SK-N-SH treated with all-trans-retinoic acid at 6 μM for 48 hours (cell line): Measurements from ENCODE around the gene FAM83E.
A peak's percentile ranks its signal among the peaks of the same experiment; 100 is the strongest.

ENCODE experiments used
- ATAC-seq: fragments of 200-7000 bp; cut with Tn5 transposase; 3 replicates; pipeline ENCODE4 v1.9.1; 2020; ENCODE audit warnings: mild to moderate bottlenecking, moderate library complexity
- ARNTL ChIP-seq: fragments of 450-650 bp; formaldehyde crosslinking; IDR thresholded peaks from 2 replicates; pipeline ENCODE4 v1.5.0; 2020; ENCODE audit warnings: low read depth, mild to moderate bottlenecking, moderate library complexity, borderline replicate concordance
- BACH2 ChIP-seq: fragments of 250-450 bp; sonication (Bioruptor Pico); IDR thresholded peaks from 2 replicates; pipeline ENCODE4 v1.9.0; 2021; ENCODE audit warnings: mild to moderate bottlenecking, borderline replicate concordance
- ESRRG ChIP-seq: fragments of 250-450 bp; sonication (Bioruptor Pico); IDR thresholded peaks from 2 replicates; pipeline ENCODE4 v1.6.1; 2021; ENCODE audit warnings: mild to moderate bottlenecking
- GLIS3 ChIP-seq: fragments of 250-450 bp; sonication (Bioruptor Pico); IDR thresholded peaks from 2 replicates; pipeline ENCODE4 v1.5.0; 2020; ENCODE audit warnings: mild to moderate bottlenecking, moderate library complexity
- ISL1 ChIP-seq: fragments of 250-450 bp; sonication (Bioruptor Pico); IDR thresholded peaks from 2 replicates; pipeline ENCODE4 v2.1.2; 2022; ENCODE audit warnings: mild to moderate bottlenecking, moderate library complexity
- OSR1 ChIP-seq: fragments of 250-450 bp; sonication (Bioruptor Pico); IDR thresholded peaks from 2 replicates; pipeline ENCODE4 v1.8.0; 2022; ENCODE audit warnings: moderate library complexity, mild to moderate bottlenecking, inconsistent platforms
- POU6F1 ChIP-seq: fragments of 250-450 bp; sonication (Bioruptor Pico); IDR thresholded peaks from 2 replicates; pipeline ENCODE4 v1.8.0; 2021; ENCODE audit warnings: low read depth, mild to moderate bottlenecking, moderate library complexity, borderline replicate concordance
- PPARA ChIP-seq: fragments of 250-450 bp; sonication (Bioruptor Pico); IDR thresholded peaks from 2 replicates; pipeline ENCODE4 v1.5.0; 2020; ENCODE audit warnings: mild to moderate bottlenecking, borderline replicate concordance
- RARB ChIP-seq: fragments of 250-450 bp; sonication (Bioruptor Pico); IDR thresholded peaks from 2 replicates; pipeline ENCODE4 v1.8.0; 2021; ENCODE audit warnings: mild to moderate bottlenecking, moderate library complexity
- SNAI2 ChIP-seq: fragments of 250-450 bp; sonication (Bioruptor Pico); IDR thresholded peaks from 2 replicates; pipeline ENCODE4 v1.5.0; 2020; ENCODE audit warnings: mild to moderate bottlenecking, moderate library complexity
- TCF4 ChIP-seq: fragments of 250-450 bp; sonication (Bioruptor Pico); IDR thresholded peaks from 2 replicates; pipeline ENCODE4 v1.8.0; 2021; ENCODE audit warnings: mild to moderate bottlenecking, moderate library complexity, borderline replicate concordance
- TOX ChIP-seq: fragments of 250-450 bp; sonication (Bioruptor Pico); IDR thresholded peaks from 2 replicates; pipeline ENCODE4 v1.8.0; 2021; ENCODE audit warnings: mild to moderate bottlenecking, moderate library complexity, borderline replicate concordance
- ZC3H10 ChIP-seq: fragments of 250-450 bp; sonication (Bioruptor Pico); IDR thresholded peaks from 2 replicates; pipeline ENCODE4 v1.5.1; 2021; ENCODE audit warnings: mild to moderate bottlenecking, moderate library complexity
- ZFP3 ChIP-seq: fragments of 250-450 bp; sonication (Bioruptor Pico); IDR thresholded peaks from 2 replicates; pipeline ENCODE4 v1.5.0; 2020; ENCODE audit warnings: mild to moderate bottlenecking, moderate library complexity
- ZNF565 ChIP-seq: fragments of 450-650 bp; formaldehyde crosslinking; conservative IDR thresholded peaks from 2 replicates; pipeline ENCODE4 v1.5.0; 2020; ENCODE audit warnings: low read depth, mild to moderate bottlenecking, moderate library complexity
- ZNF70 ChIP-seq: fragments of 450-650 bp; formaldehyde crosslinking; IDR thresholded peaks from 2 replicates; pipeline ENCODE4 v1.5.0; 2020; ENCODE audit warnings: mild to moderate bottlenecking, moderate library complexity
- ZNF8 ChIP-seq: fragments of 450-650 bp; formaldehyde crosslinking; IDR thresholded peaks from 2 replicates; pipeline ENCODE4 v1.5.0; 2020; ENCODE audit warnings: mild to moderate bottlenecking, moderate library complexity
- TF ChIP-seq, protein P1 (sequence below): fragments of 250-450 bp; sonication (Bioruptor Pico); IDR thresholded peaks from 2 replicates; pipeline ENCODE4 v1.8.0; 2020; ENCODE audit warnings: mild to moderate bottlenecking, moderate library complexity, borderline replicate concordance
- TF ChIP-seq, protein P2 (sequence below): fragments of 250-450 bp; sonication (Bioruptor Pico); IDR thresholded peaks from 2 replicates; pipeline ENCODE4 v1.5.0; 2020; ENCODE audit warnings: mild to moderate bottlenecking, moderate library complexity
- TF ChIP-seq, protein P3 (sequence below): fragments of 250-450 bp; sonication (Bioruptor Pico); IDR thresholded peaks from 2 replicates; pipeline ENCODE4 v1.5.1; 2021; ENCODE audit warnings: mild to moderate bottlenecking, moderate library complexity

FAM83E gene

GRCh38 chr19:48646722-48647216 is 31.9 kb upstream of the FAM83E start:
- no peak for ATAC-seq

GRCh38 chr19:48646001-48646721 is 31.3 kb upstream of the FAM83E start, which contains the start of gene CA11:
TSS of gene CA11 (minus strand) at chr19:48646187. CDS start at chr19:48645632, 555 bp downstream.
- peak; percentile 89 for ATAC-seq
- TF ChIP-seq, protein P1, sequence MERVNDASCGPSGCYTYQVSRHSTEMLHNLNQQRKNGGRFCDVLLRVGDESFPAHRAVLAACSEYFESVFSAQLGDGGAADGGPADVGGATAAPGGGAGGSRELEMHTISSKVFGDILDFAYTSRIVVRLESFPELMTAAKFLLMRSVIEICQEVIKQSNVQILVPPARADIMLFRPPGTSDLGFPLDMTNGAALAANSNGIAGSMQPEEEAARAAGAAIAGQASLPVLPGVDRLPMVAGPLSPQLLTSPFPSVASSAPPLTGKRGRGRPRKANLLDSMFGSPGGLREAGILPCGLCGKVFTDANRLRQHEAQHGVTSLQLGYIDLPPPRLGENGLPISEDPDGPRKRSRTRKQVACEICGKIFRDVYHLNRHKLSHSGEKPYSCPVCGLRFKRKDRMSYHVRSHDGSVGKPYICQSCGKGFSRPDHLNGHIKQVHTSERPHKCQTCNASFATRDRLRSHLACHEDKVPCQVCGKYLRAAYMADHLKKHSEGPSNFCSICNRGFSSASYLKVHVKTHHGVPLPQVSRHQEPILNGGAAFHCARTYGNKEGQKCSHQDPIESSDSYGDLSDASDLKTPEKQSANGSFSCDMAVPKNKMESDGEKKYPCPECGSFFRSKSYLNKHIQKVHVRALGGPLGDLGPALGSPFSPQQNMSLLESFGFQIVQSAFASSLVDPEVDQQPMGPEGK, result peak; percentile 68; the same call in 1 of the 2 replicates
- TF ChIP-seq ZFP3 (CRISPR knock-in tag), result no peak

More at GRCh38 chr19:48646722-48647216, 31.9 kb upstream of the FAM83E start:
- TF ChIP-seq SNAI2 (CRISPR knock-in tag), result no peak
- no peak for TF ChIP-seq ZNF565
- TF ChIP-seq ESRRG, result no peak
- TF ChIP-seq ZNF70 (CRISPR knock-in tag), result no peak
- no peak for TF ChIP-seq OSR1 (CRISPR knock-in tag)
- TF ChIP-seq TCF4, result no peak
- TF ChIP-seq ZC3H10 (CRISPR knock-in tag), result no peak
- TF ChIP-seq ISL1 (CRISPR knock-in tag), result no peak
- TF ChIP-seq POU6F1 (CRISPR knock-in tag), result no peak
- TF ChIP-seq BACH2 (CRISPR knock-in tag), result no peak
- TF ChIP-seq RARB (CRISPR knock-in tag), result no peak
- TF ChIP-seq TOX (CRISPR knock-in tag), result no peak
- no peak for TF ChIP-seq PPARA (CRISPR knock-in tag)
- TF ChIP-seq, protein P2, sequence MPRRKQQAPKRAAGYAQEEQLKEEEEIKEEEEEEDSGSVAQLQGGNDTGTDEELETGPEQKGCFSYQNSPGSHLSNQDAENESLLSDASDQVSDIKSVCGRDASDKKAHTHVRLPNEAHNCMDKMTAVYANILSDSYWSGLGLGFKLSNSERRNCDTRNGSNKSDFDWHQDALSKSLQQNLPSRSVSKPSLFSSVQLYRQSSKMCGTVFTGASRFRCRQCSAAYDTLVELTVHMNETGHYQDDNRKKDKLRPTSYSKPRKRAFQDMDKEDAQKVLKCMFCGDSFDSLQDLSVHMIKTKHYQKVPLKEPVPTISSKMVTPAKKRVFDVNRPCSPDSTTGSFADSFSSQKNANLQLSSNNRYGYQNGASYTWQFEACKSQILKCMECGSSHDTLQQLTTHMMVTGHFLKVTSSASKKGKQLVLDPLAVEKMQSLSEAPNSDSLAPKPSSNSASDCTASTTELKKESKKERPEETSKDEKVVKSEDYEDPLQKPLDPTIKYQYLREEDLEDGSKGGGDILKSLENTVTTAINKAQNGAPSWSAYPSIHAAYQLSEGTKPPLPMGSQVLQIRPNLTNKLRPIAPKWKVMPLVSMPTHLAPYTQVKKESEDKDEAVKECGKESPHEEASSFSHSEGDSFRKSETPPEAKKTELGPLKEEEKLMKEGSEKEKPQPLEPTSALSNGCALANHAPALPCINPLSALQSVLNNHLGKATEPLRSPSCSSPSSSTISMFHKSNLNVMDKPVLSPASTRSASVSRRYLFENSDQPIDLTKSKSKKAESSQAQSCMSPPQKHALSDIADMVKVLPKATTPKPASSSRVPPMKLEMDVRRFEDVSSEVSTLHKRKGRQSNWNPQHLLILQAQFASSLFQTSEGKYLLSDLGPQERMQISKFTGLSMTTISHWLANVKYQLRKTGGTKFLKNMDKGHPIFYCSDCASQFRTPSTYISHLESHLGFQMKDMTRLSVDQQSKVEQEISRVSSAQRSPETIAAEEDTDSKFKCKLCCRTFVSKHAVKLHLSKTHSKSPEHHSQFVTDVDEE (CRISPR knock-in tag), result no peak
- TF ChIP-seq, protein P3, sequence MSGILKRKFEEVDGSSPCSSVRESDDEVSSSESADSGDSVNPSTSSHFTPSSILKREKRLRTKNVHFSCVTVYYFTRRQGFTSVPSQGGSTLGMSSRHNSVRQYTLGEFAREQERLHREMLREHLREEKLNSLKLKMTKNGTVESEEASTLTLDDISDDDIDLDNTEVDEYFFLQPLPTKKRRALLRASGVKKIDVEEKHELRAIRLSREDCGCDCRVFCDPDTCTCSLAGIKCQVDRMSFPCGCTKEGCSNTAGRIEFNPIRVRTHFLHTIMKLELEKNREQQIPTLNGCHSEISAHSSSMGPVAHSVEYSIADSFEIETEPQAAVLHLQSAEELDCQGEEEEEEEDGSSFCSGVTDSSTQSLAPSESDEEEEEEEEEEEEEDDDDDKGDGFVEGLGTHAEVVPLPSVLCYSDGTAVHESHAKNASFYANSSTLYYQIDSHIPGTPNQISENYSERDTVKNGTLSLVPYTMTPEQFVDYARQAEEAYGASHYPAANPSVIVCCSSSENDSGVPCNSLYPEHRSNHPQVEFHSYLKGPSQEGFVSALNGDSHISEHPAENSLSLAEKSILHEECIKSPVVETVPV (CRISPR knock-in tag), result no peak
- no peak for TF ChIP-seq ZFP3 (CRISPR knock-in tag)
- TF ChIP-seq GLIS3, result no peak
- TF ChIP-seq ARNTL (CRISPR knock-in tag), result no peak
- TF ChIP-seq, all 23 proteins: peak for 0

- no peak for TF ChIP-seq ZNF8 (CRISPR knock-in tag)
- TF ChIP-seq, protein P1, result no peak
- peak; percentile 56 for ATAC-seq
Observed at GRCh38 chr19:48645620-48646000, 30.7 kb upstream of the FAM83E start.
